GM12892 (cell line): ENCODE data around the gene MARCKS.

Experiments used
- POLR2A ChIP-seq: IDR thresholded peaks from 2 replicates; pipeline ENCODE4 v1.6.1; 2011; ENCODE audit warnings: low read depth, low read length, control low read depth
- POLR2AphosphoS5 ChIP-seq: IDR thresholded peaks from 2 replicates; pipeline ENCODE4 v1.6.1; 2011; ENCODE audit warnings: low read depth, low read length, control low read depth
- TAF1 ChIP-seq: IDR thresholded peaks from 2 replicates; pipeline ENCODE4 v1.6.1; 2011; ENCODE audit warnings: low read depth, mild to moderate bottlenecking, control low read depth, low read length, borderline replicate concordance

GRCh38 chr6:113860181-113860955, 3.2 kb downstream of the MARCKS start:
- TF ChIP-seq POLR2AphosphoS5 (no peak; the same call in 1 of the 2 replicates), POLR2A (no peak), TAF1 (no peak)
